Measurements from ENCODE around the gene PDIA5. TPM values are rescaled to one million over a fixed set of nuclear protein-coding genes. Genes with fewer than 3 reads are reported as not detected.
A peak's percentile ranks its signal among the peaks of the same experiment; 100 is the strongest.

PDIA5 gene
- total and polyA plus RNA-seq, 4 donors = 15.5 to 38.6 (median 30.7) TPM

GRCh38 chr3:123157598-123158287 is 90.9 kb downstream of the PDIA5 start:
- peak overlapping the region in 1 of 2 donors; percentile 33 for H3K27ac ChIP-seq (ENCODE audit: low read depth in 1 of 2, low read length in 1 of 2)
- 72 to 83% methylated on average over 4 of the region's 4 CpGs for WGBS, 2 donors

GRCh38 chr3:123158330-123158729 is 91.5 kb downstream of the PDIA5 start:
- DNase-seq = no peak
- H3K9me3 ChIP-seq (ENCODE audit: control insufficient read depth in 4 of 4, insufficient read depth in 3 of 4, low read length in 3 of 4) = no peaks in the 10 kb centered on the region
- H3K4me3 ChIP-seq = no peak overlapping the region
- ATAC-seq (ENCODE audit: insufficient read depth, low FRiP score) = no peak
- H3K27me3 ChIP-seq (ENCODE audit: control insufficient read depth in 3 of 3, insufficient read depth in 3 of 3, low read length in 2 of 3) = no peaks in the 10 kb centered on the region
- peaks cover 0 to 22% (median 4%) of the 10 kb centered on the region in 5 donors for H3K4me1 ChIP-seq (ENCODE audit: control insufficient read depth in 5 of 5, insufficient read depth in 5 of 5, low read length in 5 of 5)
- WGBS, 2 donors = 73 to 79% methylated on average over 4 of the region's 4 CpGs
- no peak for TF ChIP-seq CTCF (IDR thresholded peaks at IDR 0.05; ENCODE audit: control extremely low read depth, extremely low read depth)
- peaks cover 0 to 48% (median 0%) of the 10 kb centered on the region in 4 donors for H3K36me3 ChIP-seq (ENCODE audit: control insufficient read depth in 4 of 4, insufficient read depth in 4 of 4, low read length in 4 of 4)
- H3K27ac ChIP-seq (ENCODE audit: low read depth in 1 of 2, low read length in 1 of 2) = no peak overlapping the region
- no peak overlapping the region for H3K9ac ChIP-seq (ENCODE audit: insufficient read depth in 1 of 2, low read length in 2 of 2)

More at GRCh38 chr3:123157598-123158287, 90.9 kb downstream of the PDIA5 start:
- Histone ChIP-seq H3K36me3 (ENCODE audit: control insufficient read depth in 4 of 4, insufficient read depth in 4 of 4, low read length in 4 of 4) (peaks cover 0 to 43% (median under 1%) of the 10 kb centered on the region in 4 donors), H3K4me3 (no peak overlapping the region), H3K27me3 (ENCODE audit: control insufficient read depth in 3 of 3, insufficient read depth in 3 of 3, low read length in 2 of 3) (no peaks in the 10 kb centered on the region), H3K9ac (ENCODE audit: insufficient read depth in 1 of 2, low read length in 2 of 2) (no peak overlapping the region), H3K9me3 (ENCODE audit: control insufficient read depth in 4 of 4, insufficient read depth in 3 of 4, low read length in 3 of 4) (no peaks in the 10 kb centered on the region), H3K4me1 (ENCODE audit: control insufficient read depth in 5 of 5, insufficient read depth in 5 of 5, low read length in 5 of 5) (peaks cover 0 to 28% (median 8%) of the 10 kb centered on the region in 5 donors)
- peak; percentile 51 to 63 (median 59) for DNase-seq
- TF ChIP-seq CTCF (IDR thresholded peaks at IDR 0.05; ENCODE audit: control extremely low read depth, extremely low read depth) = no peak
- ATAC-seq (ENCODE audit: insufficient read depth, low FRiP score) = no peak

GRCh38 chr3:123158899-123159390 is 92.1 kb downstream of the PDIA5 start:
- no peak for TF ChIP-seq CTCF (IDR thresholded peaks at IDR 0.05; ENCODE audit: control extremely low read depth, extremely low read depth)
- Histone ChIP-seq H3K9me3 (ENCODE audit: control insufficient read depth in 4 of 4, insufficient read depth in 3 of 4, low read length in 3 of 4) (no peaks in the 10 kb centered on the region), H3K27me3 (ENCODE audit: control insufficient read depth in 3 of 3, insufficient read depth in 3 of 3, low read length in 2 of 3) (no peaks in the 10 kb centered on the region), H3K4me1 (ENCODE audit: control insufficient read depth in 5 of 5, insufficient read depth in 5 of 5, low read length in 5 of 5) (peaks cover 0 to 18% (median 2%) of the 10 kb centered on the region in 5 donors), H3K36me3 (ENCODE audit: control insufficient read depth in 4 of 4, insufficient read depth in 4 of 4, low read length in 4 of 4) (peaks cover 0 to 50% (median 0%) of the 10 kb centered on the region in 4 donors), H3K9ac (ENCODE audit: insufficient read depth in 1 of 2, low read length in 2 of 2) (no peak overlapping the region), H3K27ac (ENCODE audit: low read depth in 1 of 2, low read length in 1 of 2) (no peak overlapping the region), H3K4me3 (no peak overlapping the region)
- 97 to 98% methylated on average over 10 of the region's 10 CpGs for WGBS, 2 donors
- DNase-seq (no peak), ATAC-seq (ENCODE audit: insufficient read depth, low FRiP score) (no peak)

All from lung (tissue), 12 donors.